ENCODE data around the gene RAB33B. TPM values are rescaled to one million over a fixed set of nuclear protein-coding genes. Genes with fewer than 3 reads are reported as not detected.

Gene RAB33B
- total RNA-seq, 1 experiment from 2014 or later, result 4.6 TPM

- no peak for DNase-seq (ENCODE audit: low spot score)
Observed at GRCh38 chr4:139506774-139507173, 52.9 kb downstream of the RAB33B start.

GRCh38 chr4:139508581-139509237 lies 54.8 kb downstream of the RAB33B start:
- no peak for DNase-seq (ENCODE audit: low spot score)

- DNase-seq (ENCODE audit: low spot score), result peak; percentile 33
Observed at GRCh38 chr4:139509727-139510410, 55.9 kb downstream of the RAB33B start.

- DNase-seq (ENCODE audit: low spot score), result no peak
Observed at GRCh38 chr4:139511320-139511719, 57.4 kb downstream of the RAB33B start.

GRCh38 chr4:139514382-139515059 lies 60.6 kb downstream of the RAB33B start:
- no peak for DNase-seq (ENCODE audit: low spot score)

GRCh38 chr4:139515531-139515958 lies 61.6 kb downstream of the RAB33B start:
- no peak for DNase-seq (ENCODE audit: low spot score)

- no peak for DNase-seq (ENCODE audit: low spot score)
Observed at GRCh38 chr4:139521754-139522401, 68.0 kb downstream of the RAB33B start.

GRCh38 chr4:139522457-139522856 lies 68.5 kb downstream of the RAB33B start:
- DNase-seq (ENCODE audit: low spot score), result no peak

GRCh38 chr4:139523076-139523475 lies 69.2 kb downstream of the RAB33B start:
- DNase-seq (ENCODE audit: low spot score), result peak; percentile 54

- DNase-seq (ENCODE audit: low spot score), result no peak
Observed at GRCh38 chr4:139524062-139524631, 70.2 kb downstream of the RAB33B start.

- DNase-seq (ENCODE audit: low spot score), result no peak
Observed at GRCh38 chr4:139525414-139525813, 71.5 kb downstream of the RAB33B start.

Small RNA genes lying within 50 kb of the gene (small RNA-seq; reads per million reads assigned to genes)
- not detected for gene RF01225

Other genes with a start within 250 kb of the RAB33B start
- gene MGARP, start 173.9 kb upstream of the RAB33B start, total RNA-seq (2014; rRNA removed; shearing (Covaris generic)), result not detected in 2 replicates
- 18.2 and 19.1 TPM in 2 replicates for gene NAA15, start 152.6 kb upstream of the RAB33B start, total RNA-seq (2014; rRNA removed; shearing (Covaris generic))
- gene NDUFC1, start 151.6 kb upstream of the RAB33B start, total RNA-seq (2014; rRNA removed; shearing (Covaris generic)), result 57.6 and 64.8 TPM in 2 replicates
- 30.5 and 30.8 TPM in 2 replicates for gene SETD7, start 102.1 kb downstream of the RAB33B start, total RNA-seq (2014; rRNA removed; shearing (Covaris generic))
- gene MGST2, start 211.7 kb downstream of the RAB33B start, total RNA-seq (2014; rRNA removed; shearing (Covaris generic)), result 30.5 and 32.8 TPM in 2 replicates